HG03432 (cell line): ENCODE data around the gene COPS8.

Experiments used
- ATAC-seq: cut with Tn5 transposase; IDR thresholded peaks from one replicate; pipeline ENCODE4 v1.9.1; 2021; ENCODE audit warnings: mild to moderate bottlenecking, moderate library complexity; ENCODE audit not compliant: unreplicated experiment

The COPS8 gene

GRCh38 chr2:237085248-237086221, at the start of gene COPS8:
Gene COPS8, plus strand, starts transcription at chr2:237085889. Its CDS starts 76 bp downstream, at chr2:237085965.
- peak; percentile 98 for ATAC-seq

DNA sequence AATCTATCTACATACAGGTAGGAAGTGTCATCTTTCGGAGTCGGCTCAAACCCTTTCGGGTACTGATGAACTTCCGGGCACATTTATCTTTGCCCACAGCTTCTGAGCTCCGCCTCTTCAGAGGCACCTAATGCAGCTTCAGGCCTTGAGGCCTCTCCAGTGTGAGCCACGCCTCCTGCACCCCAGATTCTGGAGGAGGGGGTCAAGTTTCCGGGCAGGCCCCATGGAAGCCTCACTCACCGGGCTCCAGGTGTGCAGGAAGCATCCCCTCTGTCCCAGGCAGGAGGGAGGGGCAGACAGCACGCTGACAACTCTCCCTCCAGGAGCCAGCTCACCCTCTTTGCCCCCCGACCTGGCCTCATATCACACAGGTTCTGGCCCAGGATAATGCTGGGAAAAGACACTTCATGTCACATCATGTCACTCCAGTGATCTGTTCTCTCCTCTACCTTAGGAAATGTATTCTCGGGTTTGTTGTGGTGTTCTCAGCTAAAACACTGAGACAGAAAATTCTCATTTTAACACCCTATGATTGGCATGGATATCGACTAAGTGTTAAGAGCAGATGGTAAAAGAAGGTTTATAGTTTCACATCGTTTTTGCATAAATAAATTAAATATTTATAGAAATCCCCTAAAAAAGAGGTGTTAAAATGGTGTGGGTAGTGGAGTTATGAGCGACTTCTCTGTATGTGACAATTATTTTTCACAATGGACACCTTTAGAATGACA, 46.2 kb upstream of the COPS8 start:
- no peak for ATAC-seq

DNA sequence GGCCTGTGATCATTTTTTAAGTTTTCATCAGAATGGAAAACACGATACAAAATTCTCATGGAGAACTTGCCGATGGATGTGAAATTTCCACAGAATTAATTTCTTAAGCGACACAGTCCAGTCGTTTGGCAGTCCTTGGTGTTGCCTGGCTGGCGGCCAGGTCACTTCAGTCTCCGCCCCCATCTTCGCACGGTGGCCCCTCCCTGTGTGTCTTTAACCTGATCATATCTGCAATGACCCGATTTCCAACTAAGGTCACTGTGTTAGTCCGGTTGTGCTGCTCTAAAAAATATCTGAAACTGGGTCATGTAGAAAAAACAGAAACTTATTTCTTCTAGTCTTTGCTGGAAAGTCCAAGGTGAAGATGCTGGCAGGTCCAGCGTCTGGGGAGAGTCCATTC, 44.5 kb upstream of the COPS8 start:
- no peak for ATAC-seq

GRCh38 chr2:237042101-237042500, 43.6 kb upstream of the COPS8 start:
- ATAC-seq: no peak

GRCh38 chr2:237043866-237044265, 41.8 kb upstream of the COPS8 start:
- no peak for ATAC-seq

DNA sequence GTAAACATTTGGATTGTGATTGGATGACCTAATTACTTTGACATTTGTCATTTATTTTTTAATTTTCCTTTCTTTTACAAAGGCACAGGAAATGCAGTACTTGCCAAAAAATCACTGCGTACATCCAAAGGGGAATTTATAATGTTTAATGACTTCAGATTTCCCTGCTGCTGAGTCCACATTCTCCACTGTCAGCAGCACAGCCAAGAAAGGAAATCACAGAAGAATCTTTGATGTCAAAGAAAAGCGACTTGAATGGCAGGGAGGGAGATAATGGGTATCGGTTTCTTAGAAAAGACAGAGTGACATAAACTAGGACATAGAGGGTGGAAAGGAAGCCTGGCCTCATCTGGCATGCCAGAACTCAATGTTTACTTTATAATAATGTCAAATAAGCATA, 41.4 kb upstream of the COPS8 start:
- no peak for ATAC-seq

- ATAC-seq: no peak
Observed at GRCh38 chr2:237045449-237045848, 40.2 kb upstream of the COPS8 start.

DNA sequence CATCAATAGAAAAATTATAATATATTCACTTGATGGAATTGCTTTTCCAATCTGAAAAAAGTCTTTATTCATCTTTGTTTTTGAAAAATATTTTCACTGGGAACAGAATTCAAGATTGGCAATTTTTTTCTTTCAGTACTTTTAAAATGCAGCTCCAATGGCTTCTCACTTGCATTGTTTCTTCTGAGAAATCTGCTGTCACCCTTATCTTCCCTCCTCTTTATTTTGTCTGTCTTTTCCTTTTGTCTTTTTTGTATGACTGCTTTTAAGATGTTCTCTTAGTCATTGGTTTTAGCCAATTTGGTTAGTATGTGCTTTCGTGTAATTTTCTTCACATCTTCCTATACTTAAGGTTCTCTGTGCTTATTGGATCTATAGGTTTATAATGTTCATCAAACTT, 37.1 kb upstream of the COPS8 start:
- no peak for ATAC-seq

DNA sequence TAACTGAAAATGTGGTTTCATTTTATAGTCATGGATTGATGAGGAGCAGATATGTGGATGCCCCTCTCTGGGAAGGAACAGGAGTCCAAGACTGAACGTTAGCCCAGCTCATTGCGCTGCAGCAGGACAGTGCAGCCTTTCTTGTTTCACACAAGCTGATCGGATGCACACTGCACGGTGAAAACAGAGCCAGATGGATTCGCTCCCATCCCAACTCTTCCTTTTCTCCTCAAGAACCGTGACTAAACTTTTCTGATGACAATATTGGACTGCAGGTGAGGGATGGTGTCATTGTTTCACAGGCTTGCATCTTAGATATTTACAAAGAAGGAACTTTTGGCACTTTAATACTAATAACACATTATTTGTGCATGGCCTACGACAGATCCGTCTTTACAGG, 33.8 kb upstream of the COPS8 start:
- no peak for ATAC-seq

- no peak for ATAC-seq
Observed at GRCh38 chr2:237053066-237053465, 32.6 kb upstream of the COPS8 start.

GRCh38 chr2:237055386-237056100, 30.1 kb upstream of the COPS8 start:
- ATAC-seq: no peak

DNA sequence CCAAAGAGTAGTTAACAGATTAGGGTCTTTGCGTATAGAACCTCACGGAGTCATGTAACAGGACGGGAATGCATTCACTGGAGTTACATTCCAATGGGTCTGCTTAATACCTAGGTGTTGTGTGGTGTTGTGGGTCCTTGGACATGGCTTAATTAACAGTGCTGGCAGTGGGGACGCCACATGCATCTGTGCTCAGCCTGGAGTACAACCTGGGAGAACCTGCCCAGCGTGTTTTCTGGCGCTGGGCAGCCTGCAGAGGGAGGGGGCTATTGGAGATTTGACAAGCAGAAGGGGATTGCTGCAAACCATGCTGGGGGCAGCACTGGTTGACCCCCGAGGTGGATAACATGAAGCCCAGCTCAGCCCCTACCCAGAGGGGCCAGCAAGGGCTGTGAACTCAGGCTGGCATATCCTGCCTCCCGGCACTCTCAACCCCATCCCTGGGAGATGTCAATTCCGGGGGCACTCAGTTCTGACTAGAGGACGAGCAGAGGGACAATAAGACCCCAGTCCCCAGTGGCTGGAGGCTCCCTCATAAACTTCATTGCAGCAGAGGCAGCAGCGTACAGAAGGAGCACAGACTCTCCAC, 29.3 kb upstream of the COPS8 start:
- no peak for ATAC-seq

DNA sequence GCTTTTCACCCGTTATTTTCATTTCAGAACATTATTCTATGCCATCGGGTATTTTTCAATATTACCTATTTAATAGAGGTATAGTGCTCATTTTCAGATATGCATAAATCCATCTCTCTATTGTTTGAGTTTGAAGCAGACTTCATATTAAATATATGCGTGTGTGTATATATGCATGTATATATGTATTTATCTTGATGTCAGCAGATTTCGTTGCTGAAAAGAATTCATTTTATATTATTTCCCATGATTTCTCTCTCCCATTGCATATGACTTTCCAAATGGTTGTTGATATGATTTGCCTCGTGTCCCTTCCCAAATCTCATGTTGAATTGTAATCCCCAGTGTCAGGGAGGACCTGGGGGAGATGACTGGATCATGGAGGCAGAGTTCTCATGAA, 28.6 kb upstream of the COPS8 start:
- ATAC-seq: no peak

- peak; percentile 78 for ATAC-seq
Observed at GRCh38 chr2:237057893-237058300, 27.8 kb upstream of the COPS8 start.

DNA sequence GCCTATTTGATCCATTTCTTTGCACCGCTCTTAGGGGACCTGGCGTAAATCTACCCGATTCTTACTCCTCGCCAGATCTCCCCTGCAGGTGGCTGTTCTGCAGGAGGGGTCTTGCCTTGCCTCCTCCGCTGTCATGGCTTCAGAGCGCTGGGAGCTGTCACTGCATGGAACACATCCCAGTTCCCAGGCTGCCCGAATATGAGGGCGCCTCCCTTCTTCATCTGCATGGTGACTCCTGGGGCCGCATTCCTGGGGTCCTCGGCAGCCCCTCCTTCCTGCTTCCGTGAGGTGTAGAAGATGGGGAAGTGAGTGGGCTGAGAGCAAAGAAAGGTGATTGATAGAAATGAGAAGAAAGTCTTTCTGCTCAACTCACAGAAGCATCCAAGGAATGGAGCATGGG, 27.3 kb upstream of the COPS8 start:
- no peak for ATAC-seq

DNA sequence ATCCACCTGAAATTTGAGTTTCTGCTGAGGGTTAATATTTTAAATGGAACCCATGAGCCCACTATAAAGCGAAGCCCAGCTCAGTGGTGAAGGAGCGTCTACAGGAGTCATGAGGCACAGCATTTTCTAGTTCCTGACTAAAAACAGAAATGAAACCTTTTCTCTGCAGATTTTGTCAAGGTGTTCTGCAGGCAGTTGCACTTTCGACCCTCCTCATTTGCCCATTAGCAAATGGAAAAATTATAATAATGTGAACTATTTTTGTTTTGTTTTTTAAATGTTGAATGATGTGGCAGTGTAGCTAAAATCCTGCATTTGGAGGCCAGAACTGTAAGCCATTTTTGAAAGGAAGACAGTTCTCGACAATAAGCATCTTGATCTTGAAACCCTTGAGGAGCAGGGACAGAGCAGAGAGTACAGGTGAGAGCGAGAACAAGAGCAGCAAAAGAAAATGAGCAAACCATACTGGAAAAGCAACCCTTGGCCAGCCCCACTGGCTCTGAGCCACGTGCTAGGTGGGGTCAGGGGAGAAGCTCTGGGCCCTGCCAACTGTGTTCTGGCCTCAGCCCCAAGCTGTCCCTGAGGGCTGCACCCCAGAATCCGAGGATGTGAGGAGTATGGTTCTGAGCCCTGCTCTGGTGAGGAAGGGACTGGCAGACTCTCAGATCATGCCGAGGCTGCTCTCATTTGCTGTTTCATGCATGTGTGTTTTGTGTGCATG, 26.4 kb upstream of the COPS8 start:
- peak; percentile 77 for ATAC-seq

DNA sequence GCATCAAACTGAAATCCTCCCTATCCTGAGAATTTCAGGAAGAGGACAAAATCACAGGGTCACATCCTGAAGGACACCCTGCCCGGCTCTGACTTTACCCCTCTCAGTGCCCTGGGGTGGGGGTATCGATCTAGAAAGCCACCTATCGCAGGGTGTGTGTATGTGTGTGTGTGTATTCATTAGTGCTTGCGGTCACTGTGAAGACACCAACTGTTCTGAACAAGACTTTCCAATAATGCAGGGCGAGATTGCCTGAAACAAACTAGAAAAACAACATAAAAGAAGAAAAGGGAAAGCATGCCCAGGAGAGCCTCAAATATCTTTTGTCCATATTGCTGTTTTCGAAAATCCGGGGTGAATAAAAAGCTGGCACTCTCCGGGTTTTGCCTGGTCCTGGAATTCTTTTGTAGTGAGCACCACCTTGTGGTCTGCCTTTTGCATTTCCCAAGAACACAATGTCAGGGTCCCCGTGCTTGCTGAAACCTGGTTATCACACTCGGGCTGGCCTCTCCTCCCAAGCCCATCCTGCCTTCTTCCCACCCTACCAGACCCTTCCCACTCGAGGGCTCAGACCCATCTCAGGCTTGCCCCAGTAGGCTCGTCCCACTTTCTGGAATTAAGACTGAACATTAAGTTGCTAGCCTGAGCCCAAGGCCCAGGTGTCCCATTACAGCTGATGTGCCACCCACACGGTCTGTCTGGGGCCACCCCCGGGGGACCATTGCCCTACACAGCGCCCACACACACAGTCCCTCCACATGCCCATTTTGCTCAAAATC, 25.0 kb upstream of the COPS8 start:
- ATAC-seq: no peak

DNA sequence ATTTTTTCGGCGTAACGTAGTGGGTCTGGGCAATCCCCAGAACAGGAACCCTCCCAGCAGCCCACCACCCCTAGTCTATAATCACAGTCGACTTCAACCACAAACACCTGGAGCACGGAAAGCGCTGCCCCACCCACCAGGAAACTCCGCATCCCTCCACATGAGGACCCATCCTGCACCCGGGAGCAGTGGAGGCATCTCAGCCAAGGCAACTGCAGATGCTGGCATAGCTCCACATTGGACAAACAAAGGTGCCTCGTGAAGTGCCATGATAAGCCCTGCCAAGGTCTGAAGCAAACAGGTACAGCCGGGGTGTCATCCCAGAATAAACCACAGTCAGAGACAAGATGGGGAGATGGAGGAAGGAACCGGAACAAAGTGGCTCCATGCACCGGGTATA, 24.3 kb upstream of the COPS8 start:
- ATAC-seq: no peak

DNA sequence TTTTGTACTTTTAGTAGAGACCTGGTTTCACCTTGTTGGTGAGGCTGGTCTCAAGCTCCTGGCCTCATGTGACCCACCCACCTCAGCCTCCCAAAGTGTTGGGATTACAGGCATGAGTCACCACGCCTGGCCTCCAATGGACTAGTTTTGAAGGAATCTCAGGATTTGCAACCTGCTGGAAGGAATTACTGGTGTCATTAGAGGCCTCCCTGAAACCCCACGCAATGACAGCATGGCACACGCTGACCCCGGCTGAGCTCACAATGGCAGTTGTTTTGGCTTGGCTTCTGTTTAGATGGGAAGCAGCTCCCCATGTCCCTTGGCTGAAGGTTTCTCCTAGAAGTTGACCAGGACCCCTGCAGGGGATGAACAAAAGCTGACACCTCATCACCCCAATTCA, 23.1 kb upstream of the COPS8 start:
- no peak for ATAC-seq
